SK-N-SH treated with all-trans-retinoic acid at 6 μM for 48 hours (cell line): ENCODE measurements around the gene LRMDA.

Experiments
- ATAC-seq: fragments of 200-7000 bp; cut with Tn5 transposase; 3 replicates; pipeline ENCODE4 v1.9.1; 2020; ENCODE audit warnings: mild to moderate bottlenecking, moderate library complexity
- ARNTL ChIP-seq: fragments of 450-650 bp; formaldehyde crosslinking; IDR thresholded peaks from 2 replicates; pipeline ENCODE4 v1.5.0; 2020; ENCODE audit warnings: low read depth, mild to moderate bottlenecking, moderate library complexity, borderline replicate concordance
- BACH2 ChIP-seq: fragments of 250-450 bp; sonication (Bioruptor Pico); IDR thresholded peaks from 2 replicates; pipeline ENCODE4 v1.9.0; 2021; ENCODE audit warnings: mild to moderate bottlenecking, borderline replicate concordance
- CREB5 ChIP-seq: fragments of 250-450 bp; sonication (Bioruptor Pico); IDR thresholded peaks from 2 replicates; pipeline ENCODE4 v1.5.1; 2020; ENCODE audit warnings: low read depth, mild to moderate bottlenecking, moderate library complexity
- CSDC2 ChIP-seq: fragments of 250-450 bp; sonication (Bioruptor Pico); IDR thresholded peaks from 2 replicates; pipeline ENCODE4 v1.5.0; 2020; ENCODE audit warnings: mild to moderate bottlenecking, moderate library complexity
- CSRNP3 ChIP-seq: fragments of 250-450 bp; sonication (Bioruptor Pico); IDR thresholded peaks from 2 replicates; pipeline ENCODE4 v1.5.1; 2021; ENCODE audit warnings: mild to moderate bottlenecking, moderate library complexity
- ESRRG ChIP-seq: fragments of 250-450 bp; sonication (Bioruptor Pico); IDR thresholded peaks from 2 replicates; pipeline ENCODE4 v1.6.1; 2021; ENCODE audit warnings: mild to moderate bottlenecking
- GLIS3 ChIP-seq: fragments of 250-450 bp; sonication (Bioruptor Pico); IDR thresholded peaks from 2 replicates; pipeline ENCODE4 v1.5.0; 2020; ENCODE audit warnings: mild to moderate bottlenecking, moderate library complexity
- ISL1 ChIP-seq: fragments of 250-450 bp; sonication (Bioruptor Pico); IDR thresholded peaks from 2 replicates; pipeline ENCODE4 v2.1.2; 2022; ENCODE audit warnings: mild to moderate bottlenecking, moderate library complexity
- OSR1 ChIP-seq: fragments of 250-450 bp; sonication (Bioruptor Pico); IDR thresholded peaks from 2 replicates; pipeline ENCODE4 v1.8.0; 2022; ENCODE audit warnings: moderate library complexity, mild to moderate bottlenecking, inconsistent platforms
- PATZ1 ChIP-seq: fragments of 250-450 bp; sonication (Bioruptor Pico); IDR thresholded peaks from 2 replicates; pipeline ENCODE4 v1.8.0; 2020; ENCODE audit warnings: mild to moderate bottlenecking, moderate library complexity, borderline replicate concordance
- POU6F1 ChIP-seq: fragments of 250-450 bp; sonication (Bioruptor Pico); IDR thresholded peaks from 2 replicates; pipeline ENCODE4 v1.8.0; 2021; ENCODE audit warnings: low read depth, mild to moderate bottlenecking, moderate library complexity, borderline replicate concordance
- PPARA ChIP-seq: fragments of 250-450 bp; sonication (Bioruptor Pico); IDR thresholded peaks from 2 replicates; pipeline ENCODE4 v1.5.0; 2020; ENCODE audit warnings: mild to moderate bottlenecking, borderline replicate concordance
- RARB ChIP-seq: fragments of 250-450 bp; sonication (Bioruptor Pico); IDR thresholded peaks from 2 replicates; pipeline ENCODE4 v1.8.0; 2021; ENCODE audit warnings: mild to moderate bottlenecking, moderate library complexity
- SNAI2 ChIP-seq: fragments of 250-450 bp; sonication (Bioruptor Pico); IDR thresholded peaks from 2 replicates; pipeline ENCODE4 v1.5.0; 2020; ENCODE audit warnings: mild to moderate bottlenecking, moderate library complexity
- TCF4 ChIP-seq: fragments of 250-450 bp; sonication (Bioruptor Pico); IDR thresholded peaks from 2 replicates; pipeline ENCODE4 v1.8.0; 2021; ENCODE audit warnings: mild to moderate bottlenecking, moderate library complexity, borderline replicate concordance
- TOX ChIP-seq: fragments of 250-450 bp; sonication (Bioruptor Pico); IDR thresholded peaks from 2 replicates; pipeline ENCODE4 v1.8.0; 2021; ENCODE audit warnings: mild to moderate bottlenecking, moderate library complexity, borderline replicate concordance
- TSHZ2 ChIP-seq: fragments of 250-450 bp; sonication (Bioruptor Pico); IDR thresholded peaks from 2 replicates; pipeline ENCODE4 v1.5.0; 2020; ENCODE audit warnings: mild to moderate bottlenecking, moderate library complexity
- ZC3H10 ChIP-seq: fragments of 250-450 bp; sonication (Bioruptor Pico); IDR thresholded peaks from 2 replicates; pipeline ENCODE4 v1.5.1; 2021; ENCODE audit warnings: mild to moderate bottlenecking, moderate library complexity
- ZFP3 ChIP-seq: fragments of 250-450 bp; sonication (Bioruptor Pico); IDR thresholded peaks from 2 replicates; pipeline ENCODE4 v1.5.0; 2020; ENCODE audit warnings: mild to moderate bottlenecking, moderate library complexity
- ZFP30 ChIP-seq: fragments of 450-650 bp; formaldehyde crosslinking; IDR thresholded peaks from 2 replicates; pipeline ENCODE4 v1.5.0; 2022; ENCODE audit warnings: mild to moderate bottlenecking, moderate library complexity
- ZNF565 ChIP-seq: fragments of 450-650 bp; formaldehyde crosslinking; conservative IDR thresholded peaks from 2 replicates; pipeline ENCODE4 v1.5.0; 2020; ENCODE audit warnings: low read depth, mild to moderate bottlenecking, moderate library complexity
- ZNF70 ChIP-seq: fragments of 450-650 bp; formaldehyde crosslinking; IDR thresholded peaks from 2 replicates; pipeline ENCODE4 v1.5.0; 2020; ENCODE audit warnings: mild to moderate bottlenecking, moderate library complexity
- ZNF8 ChIP-seq: fragments of 450-650 bp; formaldehyde crosslinking; IDR thresholded peaks from 2 replicates; pipeline ENCODE4 v1.5.0; 2020; ENCODE audit warnings: mild to moderate bottlenecking, moderate library complexity

LRMDA gene

GRCh38 chr10:75694269-75694668 lies 262.8 kb downstream of the LRMDA start (continued):
- TF ChIP-seq POU6F1 (CRISPR knock-in tag) (no peak), ZNF70 (no peak), ZNF8 (CRISPR knock-in tag) (no peak), TOX (CRISPR knock-in tag) (no peak), TCF4 (no peak), ARNTL (CRISPR knock-in tag) (no peak)

- TF ChIP-seq OSR1: no peak
- no peak for TF ChIP-seq ISL1
- TF ChIP-seq ARNTL (CRISPR knock-in tag): no peak
- no peak for TF ChIP-seq ZC3H10
- TF ChIP-seq GLIS3 (CRISPR knock-in tag): no peak
- no peak for TF ChIP-seq RARB (CRISPR knock-in tag)
- no peak for TF ChIP-seq ZFP3 (CRISPR knock-in tag)
- TF ChIP-seq CREB5 (CRISPR knock-in tag): no peak
- no peak for TF ChIP-seq ZFP30
- no peak for TF ChIP-seq SNAI2 (CRISPR knock-in tag)
- no peak for TF ChIP-seq CSDC2 (CRISPR knock-in tag)
- TF ChIP-seq PATZ1 (CRISPR knock-in tag): no peak
- no peak for TF ChIP-seq ZNF8 (CRISPR knock-in tag)
- TF ChIP-seq TSHZ2 (CRISPR knock-in tag): no peak
- ATAC-seq: no peak
Observed at GRCh38 chr10:75694790-75695189, 263.4 kb downstream of the LRMDA start.

GRCh38 chr10:75695994-75696393 lies 264.6 kb downstream of the LRMDA start:
- no peak for ATAC-seq
- no peak for TF ChIP-seq ZNF565 (CRISPR knock-in tag)
- no peak for TF ChIP-seq ZNF70
- TF ChIP-seq PATZ1 (CRISPR knock-in tag): no peak
- no peak for TF ChIP-seq ESRRG (CRISPR knock-in tag)
- TF ChIP-seq CSRNP3 (CRISPR knock-in tag): no peak
- no peak for TF ChIP-seq RARB (CRISPR knock-in tag)
- TF ChIP-seq ZC3H10: no peak
- TF ChIP-seq TOX (CRISPR knock-in tag): no peak
- TF ChIP-seq ISL1: no peak
- no peak for TF ChIP-seq BACH2 (CRISPR knock-in tag)
- no peak for TF ChIP-seq GLIS3 (CRISPR knock-in tag)
- no peak for TF ChIP-seq TSHZ2 (CRISPR knock-in tag)
- no peak for TF ChIP-seq SNAI2 (CRISPR knock-in tag)
- no peak for TF ChIP-seq ZFP30
- no peak for TF ChIP-seq CSDC2 (CRISPR knock-in tag)
- no peak for TF ChIP-seq PPARA (CRISPR knock-in tag)
- TF ChIP-seq OSR1: no peak
